KMS-11 (cell line): ENCODE data around the gene SMIM17.

Experiments used
- H2AFZ ChIP-seq: fragments of 200-600 bp; sonication (generic); 2 replicates; pipeline ENCODE4 v1.6.1; 2016; ENCODE audit warnings: antibody characterized with exemption, mixed run types, low read depth
- H3K27ac ChIP-seq: fragments of 200-600 bp; sonication (generic); 2 replicates; pipeline ENCODE4 v1.6.1; 2016; ENCODE audit warnings: mild to moderate bottlenecking, mixed run types
- H3K27me3 ChIP-seq: fragments of 200-600 bp; sonication (generic); 2 replicates; pipeline ENCODE4 v1.6.1; 2017; ENCODE audit warnings: mild to moderate bottlenecking, low read depth, mixed run types, moderate library complexity; ENCODE audit not compliant: insufficient read depth
- H3K36me3 ChIP-seq: fragments of 200-600 bp; sonication (generic); 2 replicates; pipeline ENCODE4 v1.6.1; 2017; ENCODE audit warnings: mild to moderate bottlenecking, mixed run types; ENCODE audit not compliant: insufficient read depth
- H3K4me1 ChIP-seq: fragments of 200-600 bp; sonication (generic); 2 replicates; pipeline ENCODE4 v1.6.1; 2016; ENCODE audit warnings: mild to moderate bottlenecking, low read depth, mixed run types; ENCODE audit not compliant: poor library complexity, severe bottlenecking
- H3K4me2 ChIP-seq: fragments of 200-600 bp; sonication (generic); 2 replicates; pipeline ENCODE4 v1.7.0; 2016; ENCODE audit warnings: mild to moderate bottlenecking, mixed run types
- H3K4me3 ChIP-seq: fragments of 200-600 bp; sonication (generic); IDR thresholded peaks from 2 replicates; pipeline ENCODE4 v1.6.1; 2017; ENCODE audit warnings: low read depth, low read length, mixed read lengths; ENCODE audit not compliant: insufficient read depth
- H3K79me2 ChIP-seq: fragments of 200-600 bp; sonication (generic); 2 replicates; pipeline ENCODE4 v1.6.1; 2016; ENCODE audit warnings: low read depth, mixed run types; ENCODE audit not compliant: insufficient read depth
- H3K9ac ChIP-seq: fragments of 200-600 bp; sonication (generic); 2 replicates; pipeline ENCODE4 v1.6.1; 2016; ENCODE audit warnings: mild to moderate bottlenecking, mixed run types
- H4K20me1 ChIP-seq: fragments of 200-600 bp; sonication (generic); 2 replicates; pipeline ENCODE4 v1.6.1; 2016; ENCODE audit warnings: mild to moderate bottlenecking, mixed run types; ENCODE audit not compliant: insufficient read depth
- CTCF ChIP-seq: fragments of 200-600 bp; sonication (generic); conservative IDR thresholded peaks from 2 replicates; pipeline ENCODE4 v1.6.1; 2017; ENCODE audit warnings: low read depth, mild to moderate bottlenecking, antibody characterized with exemption, low read length, moderate library complexity, mixed read lengths

SMIM17 gene

GRCh38 chr19:56690670-56691069 is 47.7 kb downstream of the SMIM17 start:
- H3K27ac ChIP-seq, result no peak overlapping the region
- no peak overlapping the region for H2AFZ ChIP-seq
- H3K27me3 ChIP-seq, result no peaks in the 10 kb centered on the region
- no peak overlapping the region for H3K9ac ChIP-seq
- H4K20me1 ChIP-seq, result no peaks in the 10 kb centered on the region
- TF ChIP-seq CTCF, result no peak
- H3K4me2 ChIP-seq, result no peak overlapping the region
- no peaks in the 10 kb centered on the region for H3K36me3 ChIP-seq
- no peaks in the 10 kb centered on the region for H3K4me1 ChIP-seq
- no peak overlapping the region for H3K4me3 ChIP-seq
- no peaks in the 10 kb centered on the region for H3K79me2 ChIP-seq

GRCh38 chr19:56692206-56692895 is 49.4 kb downstream of the SMIM17 start:
- H3K4me3 ChIP-seq, result no peak overlapping the region
- H2AFZ ChIP-seq, result no peak overlapping the region
- no peaks in the 10 kb centered on the region for H3K79me2 ChIP-seq
- no peak overlapping the region for H3K4me2 ChIP-seq
- no peaks in the 10 kb centered on the region for H3K4me1 ChIP-seq
- H3K36me3 ChIP-seq, result no peaks in the 10 kb centered on the region
- no peaks in the 10 kb centered on the region for H3K27me3 ChIP-seq
- H3K9ac ChIP-seq, result no peak overlapping the region
- H4K20me1 ChIP-seq, result no peaks in the 10 kb centered on the region
- TF ChIP-seq CTCF, result no peak
- no peak overlapping the region for H3K27ac ChIP-seq

GRCh38 chr19:56699552-56699951 is 56.6 kb downstream of the SMIM17 start:
- Histone ChIP-seq H3K9ac (no peak overlapping the region), H3K27me3 (no peaks in the 10 kb centered on the region), H3K4me1 (no peaks in the 10 kb centered on the region), H4K20me1 (no peaks in the 10 kb centered on the region), H2AFZ (no peak overlapping the region), H3K36me3 (no peaks in the 10 kb centered on the region), H3K79me2 (no peaks in the 10 kb centered on the region), H3K4me2 (no peak overlapping the region), H3K27ac (no peak overlapping the region), H3K4me3 (no peak overlapping the region)
- no peak for TF ChIP-seq CTCF

GRCh38 chr19:56701895-56702294 is 58.9 kb downstream of the SMIM17 start:
- Histone ChIP-seq H3K27me3 (no peaks in the 10 kb centered on the region), H3K36me3 (no peaks in the 10 kb centered on the region), H3K4me3 (no peak overlapping the region), H3K4me1 (no peaks in the 10 kb centered on the region), H2AFZ (no peak overlapping the region), H3K27ac (no peak overlapping the region), H3K9ac (no peak overlapping the region), H3K4me2 (no peak overlapping the region), H4K20me1 (no peaks in the 10 kb centered on the region), H3K79me2 (no peaks in the 10 kb centered on the region)
- no peak for TF ChIP-seq CTCF
